CD4-positive, alpha-beta T cell treated with Interleukin-2 at 100 ng/mL for 4 hours (primary cell): ENCODE measurements around the gene SLC39A6.
"Not testable (repeated sequence)": the region's sequence is repeated elsewhere in the genome, so short reads cannot be mapped to it uniquely, and the experiment has no call there.

ENCODE experiments used
- DNase-seq: peaks from one replicate; pipeline ENCODE4 v3.0.0-alpha.2; 2020; ENCODE audit warnings: low spot score

Gene SLC39A6

DNA sequence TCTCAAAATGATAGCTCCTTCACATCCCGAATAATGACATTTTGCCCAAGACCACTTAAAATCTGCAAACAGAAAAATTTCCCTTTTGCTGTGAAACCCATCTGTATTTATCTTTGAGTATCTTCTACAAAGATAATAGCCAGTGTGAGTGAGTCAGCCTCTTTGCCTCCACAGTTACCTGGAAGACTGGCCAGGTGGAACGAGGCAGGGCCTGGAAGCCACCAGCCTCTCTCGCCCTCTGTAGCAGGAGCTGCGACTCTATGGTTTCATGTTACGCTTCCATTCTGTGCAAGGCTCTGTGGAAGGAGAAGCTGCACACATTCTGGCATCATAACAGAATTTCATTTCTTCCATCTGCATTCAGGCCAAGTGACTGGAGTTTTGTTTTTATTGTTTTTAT is 10.1 kb upstream of the SLC39A6 start:
- DNase-seq = no peak

DNA sequence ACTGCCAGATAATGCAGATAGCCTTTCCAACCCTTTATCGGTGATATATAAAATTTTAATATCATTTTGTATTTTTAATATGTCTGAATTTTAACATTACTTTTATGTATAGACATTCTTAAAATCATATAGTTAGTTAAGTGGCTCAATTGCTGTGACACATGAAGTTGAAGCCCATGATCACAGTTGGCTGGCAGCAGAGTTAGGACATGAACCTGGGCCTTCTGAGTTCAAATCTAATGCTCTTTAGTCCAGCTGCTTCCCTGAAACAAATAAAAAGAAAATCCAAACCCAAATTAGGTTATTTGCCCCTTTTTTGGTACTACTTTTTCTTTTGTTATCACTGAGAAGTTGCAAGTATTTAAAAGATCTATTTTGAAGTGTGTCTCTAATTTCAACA is 6.1 kb upstream of the SLC39A6 start:
- no peak for DNase-seq

DNA sequence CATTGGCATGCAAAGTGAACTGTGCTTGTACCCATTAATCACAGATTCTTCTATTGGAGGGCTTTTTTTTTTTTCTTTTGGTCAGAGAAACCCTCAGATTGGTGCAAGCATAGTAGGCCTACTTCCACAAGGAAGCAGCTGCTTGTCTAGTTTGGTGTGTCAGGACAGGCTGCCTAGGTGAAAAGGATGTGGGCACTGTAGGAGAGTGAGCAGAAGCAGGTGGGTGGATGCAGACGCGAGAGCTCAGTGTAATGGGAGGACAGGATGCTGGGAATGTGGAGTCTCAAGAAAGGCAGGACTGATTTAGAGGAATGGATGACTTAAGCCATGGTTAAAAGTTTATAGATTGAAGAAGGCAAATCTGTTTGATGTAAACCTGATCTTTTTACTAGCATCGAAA is 3.6 kb upstream of the SLC39A6 start:
- DNase-seq = no peak

GRCh38 chr18:36131692-36132483 is 2.7 kb upstream of the SLC39A6 start:
- no peak for DNase-seq

DNA sequence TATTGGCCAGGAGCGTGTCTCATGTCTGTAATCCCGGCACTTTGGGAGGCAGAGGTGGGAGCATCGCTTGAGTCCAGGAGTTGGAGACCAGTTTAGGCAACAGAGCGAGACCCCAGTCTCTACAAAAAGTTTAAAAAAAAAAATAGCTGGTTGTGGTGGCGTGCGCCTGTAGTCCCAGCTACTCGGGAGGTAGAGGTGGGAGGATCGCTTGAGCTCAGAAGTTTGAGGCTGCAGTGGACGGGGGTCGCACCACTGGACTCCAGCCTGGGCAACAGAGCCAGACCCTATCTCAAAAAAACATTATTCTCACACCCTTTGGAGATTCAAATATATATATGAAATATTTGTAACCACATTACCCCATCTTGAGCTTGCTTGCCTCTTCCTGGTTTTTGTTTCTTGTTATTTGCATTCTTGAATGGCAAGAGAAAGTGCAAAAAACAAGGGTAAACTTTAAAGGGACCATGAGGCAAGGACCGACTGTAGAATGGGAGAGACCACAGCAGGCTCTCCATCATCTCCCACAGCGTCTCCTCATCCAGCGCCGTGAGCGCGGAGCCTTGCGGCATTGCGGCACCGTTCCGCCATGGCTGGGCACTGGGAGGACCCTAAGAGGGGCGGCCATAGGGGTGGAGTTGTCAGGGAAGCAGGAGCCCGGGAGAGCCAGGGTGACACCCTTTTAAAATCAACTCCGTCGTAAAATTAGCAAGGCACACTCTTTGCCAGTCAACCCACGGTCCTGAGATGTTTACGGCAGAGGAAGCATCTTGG is 1.9 kb upstream of the SLC39A6 start:
- no peak for DNase-seq

DNA sequence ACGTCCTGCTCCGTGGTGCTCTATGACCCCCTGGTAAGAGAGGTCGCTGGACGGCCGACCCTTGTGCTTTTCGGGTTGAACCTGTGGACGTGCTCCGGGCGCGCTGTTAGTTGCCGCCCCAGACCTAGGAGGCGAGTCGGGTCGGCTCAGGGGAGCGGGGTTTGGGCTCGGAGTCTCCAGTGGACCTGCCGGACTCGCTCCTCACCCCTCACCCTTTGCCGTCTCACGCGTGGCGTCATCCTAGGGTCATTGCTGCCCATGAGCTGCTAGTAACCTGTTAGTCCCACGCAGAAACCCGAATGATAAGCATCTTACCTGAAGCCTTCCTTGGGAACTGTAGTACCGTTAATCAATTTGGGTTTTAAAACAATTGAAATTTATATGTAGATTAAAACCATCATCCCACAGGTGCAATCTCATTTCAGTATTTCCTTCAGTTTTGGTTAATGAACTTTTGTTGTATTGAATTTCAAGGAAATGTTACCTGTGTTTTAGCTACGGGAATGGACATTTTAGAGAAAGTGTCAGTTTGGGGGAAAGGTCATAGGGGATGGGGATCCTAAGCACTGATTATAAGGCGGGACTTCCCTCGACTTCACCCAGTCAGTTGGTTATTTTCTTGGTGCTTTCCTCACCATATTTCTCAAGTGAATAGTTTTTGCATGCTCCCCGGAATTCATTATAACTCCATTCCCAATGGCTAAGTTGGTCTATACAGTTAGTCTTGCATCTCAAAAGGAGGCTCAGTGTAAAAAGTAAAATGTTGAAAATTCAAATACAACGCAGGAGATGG is 1.1 kb upstream of the SLC39A6 start:
- no peak for DNase-seq

GRCh38 chr18:36128907-36129299 is 237 bp downstream of the SLC39A6 start:
- no peak for DNase-seq

- DNase-seq = no peak
Observed at GRCh38 chr18:36128530-36128870, 640 bp downstream of the SLC39A6 start.

DNA sequence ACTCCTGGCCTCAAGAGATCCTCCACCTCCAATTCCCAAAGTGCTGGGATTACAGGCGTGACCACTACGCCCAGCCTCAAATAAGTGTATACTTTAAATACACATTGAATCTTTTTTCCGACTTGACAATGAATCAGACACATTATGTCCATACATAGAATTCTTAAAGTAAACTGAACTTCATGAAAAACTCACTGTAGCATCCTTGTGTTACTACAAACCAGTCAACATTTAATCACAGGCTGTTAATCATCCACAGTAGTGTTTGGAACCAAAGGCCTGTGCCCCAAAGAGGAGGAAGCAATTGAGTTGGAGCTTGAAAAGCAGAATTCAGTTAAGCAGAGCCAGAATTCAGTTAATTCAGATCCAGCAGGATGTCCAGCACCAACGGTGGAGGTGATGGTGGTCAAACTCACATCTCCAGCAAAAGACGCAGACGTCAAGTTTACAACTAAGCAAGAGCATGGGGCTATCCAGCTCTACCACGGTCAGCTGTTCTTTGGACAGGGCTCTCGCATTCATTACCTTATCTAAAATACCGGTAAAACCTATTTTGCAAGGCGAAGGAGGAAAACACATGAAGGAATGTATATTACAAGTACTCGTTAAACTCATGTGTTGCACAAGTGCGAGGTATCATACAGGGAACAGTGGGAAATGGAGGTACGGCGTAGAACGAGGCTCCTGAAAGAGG is 1.2 kb downstream of the SLC39A6 start:
- no peak for DNase-seq

- no peak for DNase-seq
Observed at GRCh38 chr18:36126668-36127067, 2.5 kb downstream of the SLC39A6 start.

- no peak for DNase-seq
Observed at GRCh38 chr18:36124841-36125240, 4.3 kb downstream of the SLC39A6 start.

- DNase-seq = no peak
Observed at GRCh38 chr18:36120297-36120696, 8.8 kb downstream of the SLC39A6 start.

GRCh38 chr18:36116771-36117170 is 12.4 kb downstream of the SLC39A6 start:
- DNase-seq = not testable (repeated sequence)

DNA sequence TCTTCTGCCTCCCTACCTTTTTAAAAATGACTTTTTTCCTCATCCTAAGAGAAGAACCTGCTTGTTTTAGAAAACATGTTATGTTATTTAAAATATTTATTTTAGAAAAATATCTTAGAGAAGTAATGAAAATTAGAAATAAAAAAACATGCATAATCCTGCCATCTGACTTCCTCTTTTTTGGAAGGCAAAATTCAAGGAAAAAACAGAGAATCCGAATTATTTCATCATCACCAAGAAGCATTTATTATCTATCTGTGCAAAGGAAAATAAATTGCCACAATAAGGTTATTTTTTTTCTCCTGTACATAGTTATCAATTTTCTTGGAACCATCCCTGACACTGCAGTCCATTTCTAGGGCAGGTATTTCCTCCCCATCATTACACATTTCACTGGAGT is 14.4 kb downstream of the SLC39A6 start:
- no peak for DNase-seq

GRCh38 chr18:36114251-36114650 is 14.9 kb downstream of the SLC39A6 start:
- DNase-seq = no peak

- no peak for DNase-seq
Observed at GRCh38 chr18:36112302-36112701, 16.8 kb downstream of the SLC39A6 start.

DNA sequence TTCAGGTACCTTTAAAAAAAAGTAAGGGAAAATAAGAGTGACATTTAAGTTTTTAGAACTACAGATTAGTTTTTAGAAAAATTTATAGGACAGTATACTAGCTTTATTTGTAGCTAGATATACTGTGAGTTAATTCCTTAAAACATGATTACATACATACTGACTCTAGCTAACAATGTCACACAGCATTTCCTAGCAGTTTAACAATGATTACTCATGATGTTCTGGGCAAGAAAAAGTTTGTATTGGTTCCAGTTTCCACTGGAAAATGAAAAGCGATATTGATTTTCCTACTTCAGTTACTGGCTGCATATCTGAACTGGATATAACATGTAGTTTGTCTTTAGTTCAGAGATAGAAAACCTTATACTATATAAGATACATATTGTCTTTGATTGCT is 19.4 kb downstream of the SLC39A6 start:
- DNase-seq = no peak

DNA sequence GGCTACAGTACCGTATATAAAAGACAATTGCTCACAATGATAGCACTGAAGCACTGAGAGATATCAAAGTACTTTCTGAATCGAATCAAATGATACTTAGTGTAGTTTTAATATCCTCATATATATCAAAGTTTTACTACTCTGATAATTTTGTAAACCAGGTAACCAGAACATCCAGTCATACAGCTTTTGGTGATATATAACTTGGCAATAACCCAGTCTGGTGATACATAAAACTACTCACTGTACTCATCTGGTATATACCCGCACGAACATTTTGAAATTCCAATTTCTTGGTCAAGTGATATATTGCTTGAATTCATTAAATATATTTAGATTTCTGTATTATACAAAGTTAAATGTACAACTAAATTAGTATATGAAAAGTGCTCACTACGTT is 20.5 kb downstream of the SLC39A6 start:
- no peak for DNase-seq

- no peak for DNase-seq
Observed at GRCh38 chr18:36108196-36108595, 20.9 kb downstream of the SLC39A6 start.

DNA sequence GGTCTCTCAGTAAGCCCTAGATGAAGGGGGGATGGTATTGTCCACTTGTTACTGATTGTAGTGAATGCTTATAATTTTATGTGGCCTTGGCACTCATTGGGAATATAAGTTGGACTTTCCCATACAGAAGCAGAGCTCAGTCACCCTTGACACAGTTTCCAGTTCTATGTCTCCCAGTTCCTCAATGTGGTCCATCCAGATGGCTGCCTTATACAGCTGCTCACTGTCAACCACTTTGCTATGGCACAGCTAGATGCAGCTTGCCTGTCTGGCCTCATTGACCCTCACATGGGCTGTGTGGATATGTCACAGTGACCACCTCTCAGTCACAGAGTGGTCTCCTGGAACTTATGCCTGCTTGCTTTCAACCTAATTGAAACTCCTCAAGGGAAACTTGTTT is 21.7 kb downstream of the SLC39A6 start:
- no peak for DNase-seq

GRCh38 chr18:36104749-36105148 is 24.4 kb downstream of the SLC39A6 start:
- no peak for DNase-seq

- DNase-seq = no peak
Observed at GRCh38 chr18:36101943-36102342, 27.2 kb downstream of the SLC39A6 start.
